Measurements from ENCODE around the gene COPS7B.
"Not testable (repeated sequence)": the region's sequence is repeated elsewhere in the genome, so short reads cannot be mapped to it uniquely, and the experiment has no call there.

COPS7B gene

DNA sequence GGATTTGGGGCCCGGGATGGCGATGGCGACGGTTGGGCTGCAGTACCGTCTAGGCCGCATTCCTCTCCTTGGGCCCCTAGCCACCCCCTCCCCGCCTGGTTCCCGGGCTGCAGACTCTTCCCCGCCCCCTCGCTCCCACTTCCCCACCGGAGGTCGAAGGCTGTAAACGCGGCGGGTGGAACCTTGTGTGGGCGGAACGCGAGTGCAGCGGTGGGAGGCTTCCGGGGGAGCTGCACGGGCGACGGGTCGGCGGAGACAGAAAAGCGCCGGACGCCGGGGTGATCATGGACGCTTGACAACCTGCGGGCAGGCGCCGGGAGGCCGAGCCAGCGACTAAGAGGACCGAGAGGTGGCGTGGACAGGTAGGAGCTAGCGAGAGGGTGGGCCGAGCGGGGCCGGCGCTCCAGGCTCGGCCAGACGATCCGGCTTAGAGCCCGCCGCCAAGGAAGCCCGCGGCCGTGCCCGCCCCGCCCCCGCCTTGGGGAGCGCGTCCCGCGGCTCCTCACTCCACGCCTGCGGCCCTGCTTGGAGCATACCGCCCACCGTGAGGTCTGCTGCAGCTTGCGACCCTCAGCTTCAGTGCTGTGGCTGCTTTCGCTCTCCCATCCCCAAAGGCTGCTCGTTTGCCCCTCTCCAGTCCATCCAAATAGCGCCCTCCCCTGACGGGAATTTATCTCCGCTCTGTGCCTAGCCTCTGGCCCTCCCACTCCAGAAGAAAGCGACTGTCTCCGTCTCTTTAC is at the start of gene COPS7B:
COPS7B (plus strand) TSS at position 269 of the 740 bp plus-strand sequence. CDS start 2,126 bp downstream, outside the sequence.
- H3K36me3 ChIP-seq (ENCODE audit: insufficient read depth, low read length), result peaks cover 10% of the 10 kb centered on the region
- H3K9ac ChIP-seq (ENCODE audit: low read length), result peak within 1 kb of the TSS; percentile 73
- no peaks in the 10 kb centered on the region for H3K27me3 ChIP-seq (ENCODE audit: control insufficient read depth in 1 of 2, insufficient read depth in 2 of 2, low read length in 2 of 2)
- H3K27ac ChIP-seq (ENCODE audit: low read depth, low read length), result peak within 1 kb of the TSS; percentile 64
- H3K4me3 ChIP-seq (ENCODE audit: low read depth in 1 of 2, low read length in 2 of 2), result peak within 1 kb of the TSS; percentile 59 to 89
- H3K9me3 ChIP-seq (ENCODE audit: low read length), result no peaks in the 10 kb centered on the region
- H3K4me1 ChIP-seq (ENCODE audit: insufficient read depth, low read length), result peaks cover 45% of the 10 kb centered on the region

DNA sequence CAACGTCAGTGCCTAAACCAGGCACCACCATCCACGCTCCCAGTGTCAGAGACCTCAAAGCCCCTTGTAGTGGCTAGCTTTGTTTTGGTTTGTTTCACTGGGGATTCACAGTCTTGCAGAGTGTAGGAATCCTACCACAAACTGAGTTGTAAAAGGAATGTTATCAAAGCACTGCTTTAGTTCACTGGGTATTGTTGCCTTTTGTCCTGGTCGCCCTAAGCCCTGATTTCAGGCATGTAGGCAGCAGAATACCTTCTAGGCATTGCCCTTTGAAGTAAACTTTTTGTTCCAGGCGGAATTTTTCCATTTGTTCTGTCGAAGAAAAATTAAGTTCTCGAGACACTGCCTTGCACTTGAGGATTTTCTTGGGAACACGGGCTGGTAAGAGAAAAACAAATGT is 48.5 kb upstream of the COPS7B start:
- Histone ChIP-seq H3K4me3 (ENCODE audit: low read depth in 1 of 2, low read length in 2 of 2) (no peak overlapping the region), H3K9me3 (ENCODE audit: low read length) (no peaks in the 10 kb centered on the region), H3K9ac (ENCODE audit: low read length) (no peak overlapping the region), H3K27ac (ENCODE audit: low read depth, low read length) (no peak overlapping the region), H3K27me3 (ENCODE audit: control insufficient read depth in 1 of 2, insufficient read depth in 2 of 2, low read length in 2 of 2) (no peaks in the 10 kb centered on the region), H3K4me1 (ENCODE audit: insufficient read depth, low read length) (no peaks in the 10 kb centered on the region), H3K36me3 (ENCODE audit: insufficient read depth, low read length) (peaks cover 22% of the 10 kb centered on the region)

GRCh38 chr2:231743376-231744116 is 42.7 kb upstream of the COPS7B start:
- H3K27ac ChIP-seq (ENCODE audit: low read depth, low read length), result no peak overlapping the region
- no peak overlapping the region for H3K4me3 ChIP-seq (ENCODE audit: low read depth in 1 of 2, low read length in 2 of 2)
- H3K27me3 ChIP-seq (ENCODE audit: control insufficient read depth in 1 of 2, insufficient read depth in 2 of 2, low read length in 2 of 2), result no peaks in the 10 kb centered on the region
- H3K36me3 ChIP-seq (ENCODE audit: insufficient read depth, low read length), result no peaks in the 10 kb centered on the region
- no peak overlapping the region for H3K9ac ChIP-seq (ENCODE audit: low read length)
- H3K9me3 ChIP-seq (ENCODE audit: low read length), result no peaks in the 10 kb centered on the region
- H3K4me1 ChIP-seq (ENCODE audit: insufficient read depth, low read length), result no peaks in the 10 kb centered on the region

GRCh38 chr2:231745303-231746038 is 40.8 kb upstream of the COPS7B start:
- Histone ChIP-seq H3K4me1 (ENCODE audit: insufficient read depth, low read length) (no peaks in the 10 kb centered on the region), H3K4me3 (ENCODE audit: low read depth in 1 of 2, low read length in 2 of 2) (no peak overlapping the region), H3K27me3 (ENCODE audit: control insufficient read depth in 1 of 2, insufficient read depth in 2 of 2, low read length in 2 of 2) (no peaks in the 10 kb centered on the region), H3K36me3 (ENCODE audit: insufficient read depth, low read length) (no peaks in the 10 kb centered on the region), H3K9me3 (ENCODE audit: low read length) (no peaks in the 10 kb centered on the region), H3K27ac (ENCODE audit: low read depth, low read length) (no peak overlapping the region), H3K9ac (ENCODE audit: low read length) (no peak overlapping the region)

DNA sequence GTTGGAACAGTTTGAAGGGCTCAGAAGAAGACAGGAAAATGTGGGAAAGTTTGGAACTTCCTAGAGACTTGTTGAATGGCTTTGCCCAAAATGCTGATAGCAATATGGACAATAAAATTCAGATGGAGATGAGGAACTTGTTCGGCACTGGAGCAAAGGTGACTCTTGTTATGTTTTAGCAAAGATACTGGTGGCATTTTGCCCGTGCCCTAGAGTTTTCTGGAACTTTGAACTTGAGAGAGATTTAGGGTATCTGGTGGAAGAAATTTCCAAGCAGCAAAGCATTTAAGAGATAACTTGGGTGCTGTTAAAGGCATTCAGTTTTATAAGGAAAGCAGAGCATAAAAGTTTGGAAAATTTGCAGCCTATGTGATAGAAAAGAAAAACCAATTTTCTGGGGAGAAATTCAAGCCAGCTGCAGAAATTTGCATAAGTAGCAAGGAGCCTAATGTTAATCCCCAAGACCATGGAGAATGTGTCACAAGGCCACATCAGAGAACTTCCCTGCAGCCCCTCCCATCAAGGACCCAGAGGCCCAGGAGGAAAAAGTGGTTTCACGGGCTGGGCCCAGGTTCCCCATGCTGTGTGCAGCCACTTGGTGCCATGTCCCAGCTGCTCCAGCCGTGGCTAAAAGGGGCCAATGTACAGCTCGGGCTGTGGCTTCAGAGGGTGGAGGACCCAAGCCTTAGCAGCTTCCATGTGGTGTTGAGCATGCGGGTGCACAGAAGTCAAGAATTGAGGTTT is 37.9 kb upstream of the COPS7B start:
- H3K9ac ChIP-seq (ENCODE audit: low read length); H3K4me1 ChIP-seq (ENCODE audit: insufficient read depth, low read length): not testable (repeated sequence)

DNA sequence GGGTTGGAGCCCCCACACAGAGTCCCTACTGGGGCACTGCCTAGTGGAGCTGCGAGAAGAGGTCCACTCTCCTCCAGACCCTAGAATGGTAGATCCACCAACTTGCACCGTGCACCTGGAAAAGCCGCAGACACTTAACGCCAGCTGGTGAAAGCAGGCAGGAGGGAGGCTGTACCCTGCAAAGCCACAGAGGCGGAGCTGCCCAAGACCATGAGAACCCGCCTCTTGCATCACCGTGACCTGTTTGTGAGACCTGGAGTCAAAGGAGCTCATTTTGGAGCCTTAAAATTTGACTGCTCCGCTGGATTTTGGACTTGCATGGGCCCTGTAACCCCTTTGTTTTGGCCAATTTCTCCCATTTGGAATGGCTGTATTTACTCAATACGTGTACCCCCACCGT is 37.2 kb upstream of the COPS7B start:
- not testable (repeated sequence) for H3K27ac ChIP-seq (ENCODE audit: low read depth, low read length); H3K36me3 ChIP-seq (ENCODE audit: insufficient read depth, low read length); H3K4me3 ChIP-seq (ENCODE audit: low read depth in 1 of 2, low read length in 2 of 2); H3K9ac ChIP-seq (ENCODE audit: low read length); H3K9me3 ChIP-seq (ENCODE audit: low read length); H3K27me3 ChIP-seq (ENCODE audit: control insufficient read depth in 1 of 2, insufficient read depth in 2 of 2, low read length in 2 of 2); H3K4me1 ChIP-seq (ENCODE audit: insufficient read depth, low read length)

More for the DNA sequence above, 37.9 kb upstream of the COPS7B start:
- not testable (repeated sequence) for H3K4me3 ChIP-seq (ENCODE audit: low read depth in 1 of 2, low read length in 2 of 2); H3K36me3 ChIP-seq (ENCODE audit: insufficient read depth, low read length); H3K27me3 ChIP-seq (ENCODE audit: control insufficient read depth in 1 of 2, insufficient read depth in 2 of 2, low read length in 2 of 2); H3K9me3 ChIP-seq (ENCODE audit: low read length); H3K27ac ChIP-seq (ENCODE audit: low read depth, low read length)

- H3K4me1 ChIP-seq (ENCODE audit: insufficient read depth, low read length), result no peaks in the 10 kb centered on the region
- H3K27ac ChIP-seq (ENCODE audit: low read depth, low read length), result no peak overlapping the region
- H3K9me3 ChIP-seq (ENCODE audit: low read length), result no peaks in the 10 kb centered on the region
- no peak overlapping the region for H3K4me3 ChIP-seq (ENCODE audit: low read depth in 1 of 2, low read length in 2 of 2)
- H3K36me3 ChIP-seq (ENCODE audit: insufficient read depth, low read length), result no peaks in the 10 kb centered on the region
- H3K9ac ChIP-seq (ENCODE audit: low read length), result no peak overlapping the region
- H3K27me3 ChIP-seq (ENCODE audit: control insufficient read depth in 1 of 2, insufficient read depth in 2 of 2, low read length in 2 of 2), result no peaks in the 10 kb centered on the region
These were observed 35.0 kb upstream of the COPS7B start for GRCh38 chr2:231751042-231751815.

DNA sequence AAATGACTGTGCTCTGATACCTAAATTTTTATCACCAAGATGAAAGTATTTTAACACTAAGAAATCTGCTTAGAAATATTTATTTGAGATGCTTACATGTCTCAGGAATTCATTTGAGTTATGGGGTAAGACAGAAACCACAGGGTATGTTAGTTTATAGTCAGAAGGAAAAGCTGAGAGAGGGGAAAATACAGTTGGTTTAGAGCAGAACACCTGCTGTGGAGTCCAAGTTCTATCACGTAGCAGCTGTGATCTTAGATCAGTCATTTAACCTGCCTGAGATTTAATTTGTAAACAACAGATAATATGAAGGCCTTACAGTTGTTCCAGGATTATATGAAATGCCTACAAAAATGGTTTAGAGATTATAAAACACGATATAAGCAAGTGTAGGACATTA is 34.2 kb upstream of the COPS7B start:
- Histone ChIP-seq H3K27ac (ENCODE audit: low read depth, low read length) (no peak overlapping the region), H3K9me3 (ENCODE audit: low read length) (no peaks in the 10 kb centered on the region), H3K9ac (ENCODE audit: low read length) (no peak overlapping the region), H3K4me1 (ENCODE audit: insufficient read depth, low read length) (no peaks in the 10 kb centered on the region), H3K36me3 (ENCODE audit: insufficient read depth, low read length) (no peaks in the 10 kb centered on the region), H3K4me3 (ENCODE audit: low read depth in 1 of 2, low read length in 2 of 2) (no peak overlapping the region), H3K27me3 (ENCODE audit: control insufficient read depth in 1 of 2, insufficient read depth in 2 of 2, low read length in 2 of 2) (no peaks in the 10 kb centered on the region)

- Histone ChIP-seq H3K9ac (ENCODE audit: low read length) (no peak overlapping the region), H3K4me3 (ENCODE audit: low read depth in 1 of 2, low read length in 2 of 2) (no peak overlapping the region), H3K27ac (ENCODE audit: low read depth, low read length) (no peak overlapping the region)
These were observed 24.5 kb upstream of the COPS7B start for GRCh38 chr2:231761735-231762134.

GRCh38 chr2:231764124-231764523 is 22.1 kb upstream of the COPS7B start:
- no peak overlapping the region for H3K9ac ChIP-seq (ENCODE audit: low read length)
- no peaks in the 10 kb centered on the region for H3K9me3 ChIP-seq (ENCODE audit: low read length)
- no peak overlapping the region for H3K27ac ChIP-seq (ENCODE audit: low read depth, low read length)
- H3K4me1 ChIP-seq (ENCODE audit: insufficient read depth, low read length), result no peaks in the 10 kb centered on the region
- H3K4me3 ChIP-seq (ENCODE audit: low read depth in 1 of 2, low read length in 2 of 2), result no peak overlapping the region
- no peaks in the 10 kb centered on the region for H3K27me3 ChIP-seq (ENCODE audit: control insufficient read depth in 1 of 2, insufficient read depth in 2 of 2, low read length in 2 of 2)
- no peaks in the 10 kb centered on the region for H3K36me3 ChIP-seq (ENCODE audit: insufficient read depth, low read length)

More at GRCh38 chr2:231761735-231762134, 24.5 kb upstream of the COPS7B start:
- H3K27me3 ChIP-seq (ENCODE audit: control insufficient read depth in 1 of 2, insufficient read depth in 2 of 2, low read length in 2 of 2), result no peaks in the 10 kb centered on the region
- H3K36me3 ChIP-seq (ENCODE audit: insufficient read depth, low read length), result no peaks in the 10 kb centered on the region
- no peaks in the 10 kb centered on the region for H3K9me3 ChIP-seq (ENCODE audit: low read length)
- H3K4me1 ChIP-seq (ENCODE audit: insufficient read depth, low read length), result no peaks in the 10 kb centered on the region
